OCI-LY7 (cell line): ENCODE measurements around the gene STIM2.

Experiments used
- EZH2phosphoT487 ChIP-seq: fragments of 200-600 bp; sonication (generic); IDR thresholded peaks from 2 replicates; pipeline ENCODE4 v1.6.1; 2018; ENCODE audit warnings: low read depth, borderline replicate concordance, mild to moderate bottlenecking, mixed run types, antibody characterized with exemption, low read length, moderate library complexity, mixed read lengths
- TF ChIP-seq, protein P1 (sequence below): fragments of 200-600 bp; sonication (generic); conservative IDR thresholded peaks from 2 replicates; pipeline ENCODE4 v1.5.1; 2014; ENCODE audit warnings: mild to moderate bottlenecking, antibody characterized with exemption, low read length, moderate library complexity, mixed read lengths

DNA sequence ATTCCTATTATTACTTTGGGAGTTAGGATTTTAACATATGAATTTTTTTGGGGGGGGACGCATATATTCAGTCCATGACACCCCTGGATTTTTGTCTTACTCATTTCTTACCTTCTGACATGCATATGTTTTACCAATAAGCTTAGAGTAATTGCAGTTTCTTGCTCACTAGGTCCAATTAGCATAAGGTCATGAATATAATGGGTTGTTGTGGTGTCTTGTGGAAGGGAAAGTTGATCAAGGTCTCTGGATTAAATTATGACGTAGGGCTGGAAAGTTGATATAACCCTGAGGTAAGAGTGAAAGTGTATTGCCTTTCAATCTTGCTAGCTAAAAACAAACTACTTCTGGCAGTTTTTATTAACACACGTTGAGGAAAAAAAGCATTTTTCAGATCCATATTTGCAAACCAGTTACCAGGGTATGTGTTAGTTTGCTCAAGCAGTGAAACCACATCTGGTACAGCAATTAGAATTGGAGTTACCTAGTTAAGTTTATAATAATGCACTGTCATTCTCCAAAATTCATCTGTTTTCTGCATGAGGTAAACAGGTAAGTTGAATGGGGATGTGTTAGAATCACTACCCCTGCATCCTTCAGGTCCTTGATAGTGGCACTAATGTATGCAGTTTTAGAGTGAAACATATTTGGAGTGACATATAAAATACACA is 32.0 kb downstream of the STIM2 start:
- TF ChIP-seq, protein P1, sequence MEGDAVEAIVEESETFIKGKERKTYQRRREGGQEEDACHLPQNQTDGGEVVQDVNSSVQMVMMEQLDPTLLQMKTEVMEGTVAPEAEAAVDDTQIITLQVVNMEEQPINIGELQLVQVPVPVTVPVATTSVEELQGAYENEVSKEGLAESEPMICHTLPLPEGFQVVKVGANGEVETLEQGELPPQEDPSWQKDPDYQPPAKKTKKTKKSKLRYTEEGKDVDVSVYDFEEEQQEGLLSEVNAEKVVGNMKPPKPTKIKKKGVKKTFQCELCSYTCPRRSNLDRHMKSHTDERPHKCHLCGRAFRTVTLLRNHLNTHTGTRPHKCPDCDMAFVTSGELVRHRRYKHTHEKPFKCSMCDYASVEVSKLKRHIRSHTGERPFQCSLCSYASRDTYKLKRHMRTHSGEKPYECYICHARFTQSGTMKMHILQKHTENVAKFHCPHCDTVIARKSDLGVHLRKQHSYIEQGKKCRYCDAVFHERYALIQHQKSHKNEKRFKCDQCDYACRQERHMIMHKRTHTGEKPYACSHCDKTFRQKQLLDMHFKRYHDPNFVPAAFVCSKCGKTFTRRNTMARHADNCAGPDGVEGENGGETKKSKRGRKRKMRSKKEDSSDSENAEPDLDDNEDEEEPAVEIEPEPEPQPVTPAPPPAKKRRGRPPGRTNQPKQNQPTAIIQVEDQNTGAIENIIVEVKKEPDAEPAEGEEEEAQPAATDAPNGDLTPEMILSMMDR, result no peak
- no peak for TF ChIP-seq EZH2phosphoT487
